ENCODE data around the gene THAP10. TPM values are rescaled to one million over a fixed set of nuclear protein-coding genes. Genes with fewer than 3 reads are reported as not detected.

THAP10 gene
- total RNA-seq, 1 experiment from 2014 or later: 2.6 TPM

- no peak for TF ChIP-seq ZNF281 (CRISPR knock-in tag; IDR thresholded peaks at IDR 0.05)
- no peak for TF ChIP-seq SMAD4 (CRISPR knock-in tag; IDR thresholded peaks at IDR 0.05)
- TF ChIP-seq ZNF121 (CRISPR knock-in tag; IDR thresholded peaks at IDR 0.05): no peak
- no peak for TF ChIP-seq RELA (CRISPR knock-in tag; IDR thresholded peaks at IDR 0.05; ENCODE audit: borderline replicate concordance)
- TF ChIP-seq TP53 (CRISPR knock-in tag; IDR thresholded peaks at IDR 0.05): no peak
- no peak for TF ChIP-seq OVOL2 (CRISPR knock-in tag; IDR thresholded peaks at IDR 0.05; ENCODE audit: borderline replicate concordance)
- no peak for TF ChIP-seq ZNF396 (CRISPR knock-in tag; IDR thresholded peaks at IDR 0.05; ENCODE audit: borderline replicate concordance)
- no peak for TF ChIP-seq ATF3 (CRISPR knock-in tag; conservative IDR thresholded peaks at IDR 0.05)
- TF ChIP-seq JAZF1 (CRISPR knock-in tag; IDR thresholded peaks at IDR 0.05): no peak
- TF ChIP-seq, protein P1, sequence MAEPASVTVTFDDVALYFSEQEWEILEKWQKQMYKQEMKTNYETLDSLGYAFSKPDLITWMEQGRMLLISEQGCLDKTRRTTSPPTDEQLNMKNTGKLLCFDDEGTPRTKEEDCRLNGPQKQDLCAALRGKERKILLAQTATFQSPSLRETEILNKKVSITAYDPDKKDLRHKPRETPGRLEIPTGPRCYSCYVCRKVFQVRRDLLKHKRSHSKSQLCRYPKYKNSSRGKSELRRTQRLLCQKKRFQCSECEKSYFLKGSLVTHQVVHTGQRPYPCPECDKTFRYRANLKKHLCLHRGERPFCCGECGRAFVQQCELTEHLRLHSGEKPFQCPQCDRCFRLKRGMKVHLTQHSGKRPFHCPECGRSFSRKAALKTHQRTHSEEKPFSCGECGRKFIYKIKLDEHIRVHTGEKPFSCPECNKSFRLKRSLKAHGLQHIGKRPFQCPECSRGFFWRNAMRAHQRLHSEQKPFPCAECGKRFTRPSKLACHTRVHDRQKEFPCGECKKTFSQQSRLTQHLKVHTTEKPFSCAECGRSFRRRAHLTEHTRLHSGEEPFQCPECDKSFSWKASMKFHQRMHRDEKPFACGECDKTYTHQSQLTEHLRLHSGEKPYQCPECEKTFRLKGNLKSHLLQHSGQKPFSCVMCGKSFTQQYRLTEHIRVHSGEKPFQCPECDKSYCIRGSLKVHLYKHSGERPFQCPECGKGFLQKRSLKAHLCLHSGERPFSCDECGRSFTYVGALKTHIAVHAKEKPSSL (CRISPR knock-in tag; conservative IDR thresholded peaks at IDR 0.05): no peak
- TF ChIP-seq, protein P2, sequence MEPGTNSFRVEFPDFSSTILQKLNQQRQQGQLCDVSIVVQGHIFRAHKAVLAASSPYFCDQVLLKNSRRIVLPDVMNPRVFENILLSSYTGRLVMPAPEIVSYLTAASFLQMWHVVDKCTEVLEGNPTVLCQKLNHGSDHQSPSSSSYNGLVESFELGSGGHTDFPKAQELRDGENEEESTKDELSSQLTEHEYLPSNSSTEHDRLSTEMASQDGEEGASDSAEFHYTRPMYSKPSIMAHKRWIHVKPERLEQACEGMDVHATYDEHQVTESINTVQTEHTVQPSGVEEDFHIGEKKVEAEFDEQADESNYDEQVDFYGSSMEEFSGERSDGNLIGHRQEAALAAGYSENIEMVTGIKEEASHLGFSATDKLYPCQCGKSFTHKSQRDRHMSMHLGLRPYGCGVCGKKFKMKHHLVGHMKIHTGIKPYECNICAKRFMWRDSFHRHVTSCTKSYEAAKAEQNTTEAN (CRISPR knock-in tag; IDR thresholded peaks at IDR 0.05): no peak
- TF ChIP-seq ETV6 (CRISPR knock-in tag; IDR thresholded peaks at IDR 0.05): no peak
- no peak for TF ChIP-seq ZNF423 (CRISPR knock-in tag; IDR thresholded peaks at IDR 0.05)
Observed at GRCh38 chr15:70863450-70864218, 28.6 kb downstream of the THAP10 start (continued).

- no peak overlapping the region for H3K4me3 Mint-ChIP-seq
- DNase-seq (ENCODE audit: low spot score) (no peak), ATAC-seq (no peak)
- H3K36me3 Mint-ChIP-seq: no peaks in the 10 kb centered on the region
- H3K4me1 Mint-ChIP-seq: no peaks in the 10 kb centered on the region
- H3K9me3 Mint-ChIP-seq: 0 out of 2 replicates have a peak, but pooled peaks cover 5% of the 10 kb centered on the region
- ChIA-PET CTCF (interaction anchor here (1.9 kb wide), 1 partner anchor 15 kb away, joined by 7 read pairs; no protein-coding TSS in a partner anchor), POLR2A (no interaction called here)
- no peak overlapping the region for H3K27ac Mint-ChIP-seq
- peaks cover 24% of the 10 kb centered on the region for H3K27me3 Mint-ChIP-seq (ENCODE audit: low read depth)
- TF ChIP-seq OVOL2 (CRISPR knock-in tag; IDR thresholded peaks at IDR 0.05; ENCODE audit: borderline replicate concordance): no peak
- TF ChIP-seq RORB (CRISPR knock-in tag; IDR thresholded peaks at IDR 0.05): no peak
- no peak for TF ChIP-seq ZBTB21 (CRISPR knock-in tag; IDR thresholded peaks at IDR 0.05; ENCODE audit: borderline replicate concordance)
- no peak for TF ChIP-seq MXD4 (CRISPR knock-in tag; IDR thresholded peaks at IDR 0.05; ENCODE audit: borderline replicate concordance)
- no peak for TF ChIP-seq ZNF317 (CRISPR knock-in tag; IDR thresholded peaks at IDR 0.05; ENCODE audit: borderline replicate concordance, low read depth)
- no peak for TF ChIP-seq ZMAT4 (CRISPR knock-in tag; IDR thresholded peaks at IDR 0.05)
- TF ChIP-seq, protein P3, sequence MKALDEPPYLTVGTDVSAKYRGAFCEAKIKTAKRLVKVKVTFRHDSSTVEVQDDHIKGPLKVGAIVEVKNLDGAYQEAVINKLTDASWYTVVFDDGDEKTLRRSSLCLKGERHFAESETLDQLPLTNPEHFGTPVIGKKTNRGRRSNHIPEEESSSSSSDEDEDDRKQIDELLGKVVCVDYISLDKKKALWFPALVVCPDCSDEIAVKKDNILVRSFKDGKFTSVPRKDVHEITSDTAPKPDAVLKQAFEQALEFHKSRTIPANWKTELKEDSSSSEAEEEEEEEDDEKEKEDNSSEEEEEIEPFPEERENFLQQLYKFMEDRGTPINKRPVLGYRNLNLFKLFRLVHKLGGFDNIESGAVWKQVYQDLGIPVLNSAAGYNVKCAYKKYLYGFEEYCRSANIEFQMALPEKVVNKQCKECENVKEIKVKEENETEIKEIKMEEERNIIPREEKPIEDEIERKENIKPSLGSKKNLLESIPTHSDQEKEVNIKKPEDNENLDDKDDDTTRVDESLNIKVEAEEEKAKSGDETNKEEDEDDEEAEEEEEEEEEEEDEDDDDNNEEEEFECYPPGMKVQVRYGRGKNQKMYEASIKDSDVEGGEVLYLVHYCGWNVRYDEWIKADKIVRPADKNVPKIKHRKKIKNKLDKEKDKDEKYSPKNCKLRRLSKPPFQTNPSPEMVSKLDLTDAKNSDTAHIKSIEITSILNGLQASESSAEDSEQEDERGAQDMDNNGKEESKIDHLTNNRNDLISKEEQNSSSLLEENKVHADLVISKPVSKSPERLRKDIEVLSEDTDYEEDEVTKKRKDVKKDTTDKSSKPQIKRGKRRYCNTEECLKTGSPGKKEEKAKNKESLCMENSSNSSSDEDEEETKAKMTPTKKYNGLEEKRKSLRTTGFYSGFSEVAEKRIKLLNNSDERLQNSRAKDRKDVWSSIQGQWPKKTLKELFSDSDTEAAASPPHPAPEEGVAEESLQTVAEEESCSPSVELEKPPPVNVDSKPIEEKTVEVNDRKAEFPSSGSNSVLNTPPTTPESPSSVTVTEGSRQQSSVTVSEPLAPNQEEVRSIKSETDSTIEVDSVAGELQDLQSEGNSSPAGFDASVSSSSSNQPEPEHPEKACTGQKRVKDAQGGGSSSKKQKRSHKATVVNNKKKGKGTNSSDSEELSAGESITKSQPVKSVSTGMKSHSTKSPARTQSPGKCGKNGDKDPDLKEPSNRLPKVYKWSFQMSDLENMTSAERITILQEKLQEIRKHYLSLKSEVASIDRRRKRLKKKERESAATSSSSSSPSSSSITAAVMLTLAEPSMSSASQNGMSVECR (CRISPR knock-in tag; IDR thresholded peaks at IDR 0.05; ENCODE audit: borderline replicate concordance): no peak
- TF ChIP-seq AR (CRISPR knock-in tag; IDR thresholded peaks at IDR 0.05): no peak
- TF ChIP-seq CBFB (CRISPR knock-in tag; IDR thresholded peaks at IDR 0.05; ENCODE audit: low read depth): no peak
- no peak for TF ChIP-seq RELA (CRISPR knock-in tag; IDR thresholded peaks at IDR 0.05; ENCODE audit: borderline replicate concordance)
Observed at GRCh38 chr15:70859998-70860397, 32.2 kb downstream of the THAP10 start.

All from WTC11 (cell line).